K562 (cell line): ENCODE data around the gene ATP5ME. TPM values are rescaled to one million over a fixed set of nuclear protein-coding genes. Genes with fewer than 3 reads are reported as not detected.

Source experiments
- ATAC-seq: fragments of 200-7000 bp; cut with Tn5 transposase; 3 replicates; pipeline ENCODE4 v1.9.1; 2020; ENCODE audit warnings: moderate library complexity
- BruUV-seq: library from RNA; stranded (reverse); fragments of 400-500 nt; replicated peaks from 2 replicates; lab custom pipeline; 2021; lab: Mats Ljungman, UMichigan
- CTCF ChIA-PET: fragments of 300-600 bp; formaldehyde crosslinking; extraction: SDS; loops from one replicate; lab custom pipeline; 2021; ENCODE audit warnings: low intra/inter-chr PET ratio; lab: Yijun Ruan, JAX
- POLR2A ChIA-PET: fragments of 300-600, 350-650 bp; sonication (Branson Sonifier 250); formaldehyde crosslinking; extraction: SDS; loops from one replicate; lab custom pipeline; 2021; ENCODE audit warnings: antibody characterized with exemption, inconsistent platforms; lab: Yijun Ruan, JAX
- DNase-seq, 4 experiments: peaks; one replicate each; pipeline versions ENCODE4 v3.0.0 to v3.0.0-alpha.2; 2011 to 2018; ENCODE audit warnings: low spot score in 3 of 4, mixed read lengths in 3 of 4; ENCODE audit errors: extremely low read depth in 1 of 4
- FAIRE-seq: peaks from 2 replicates; lab custom pipeline; 2011; peaks lifted over from hg19 to GRCh38; lab: Jason Lieb, UNC
- H2AFZ ChIP-seq: 2 replicates; pipeline ENCODE4 v1.6.0; 2011; ENCODE audit warnings: low read depth, low read length, control low read depth, inconsistent platforms
- H3K27ac ChIP-seq: fragments of 200-600 bp; 3 replicates; pipeline ENCODE4 v1.8.0; 2011; ENCODE audit warnings: low read depth, mild to moderate bottlenecking, control low read depth, inconsistent platforms, low read length, moderate library complexity, mixed read lengths; ENCODE audit errors: extremely low read depth
- H3K27me3 ChIP-seq, 2 experiments: fragments of 300-600 bp in 1 of 2; 2 replicates in 1 of 2; 3 replicates in 1 of 2; pipeline versions ENCODE4 v1.6.0 to v1.8.0; 2011; ENCODE audit warnings: inconsistent platforms in 2 of 2, low read length in 2 of 2, mild to moderate bottlenecking in 1 of 2, mixed read lengths in 1 of 2, moderate library complexity in 1 of 2; ENCODE audit not compliant: control insufficient read depth in 2 of 2, insufficient read depth in 2 of 2
- H3K36me3 ChIP-seq: fragments of 300-600 bp; 3 replicates; pipeline ENCODE4 v1.8.0; 2011; ENCODE audit warnings: mild to moderate bottlenecking, low read length, inconsistent platforms; ENCODE audit not compliant: control insufficient read depth, insufficient read depth
- H3K4me1 ChIP-seq, 2 experiments: fragments of 200-600 bp in 1 of 2; replicated peaks in 1 of 2; 2 replicates in 1 of 2; 3 replicates in 1 of 2; pipeline versions ENCODE4 v1.5.1 to v1.8.0; 2011; ENCODE audit warnings: inconsistent platforms in 2 of 2, low read length in 2 of 2, mild to moderate bottlenecking in 1 of 2, mixed read lengths in 1 of 2, moderate library complexity in 1 of 2; ENCODE audit not compliant: control insufficient read depth in 2 of 2, insufficient read depth in 2 of 2
- H3K4me2 ChIP-seq: 2 replicates; pipeline ENCODE4 v1.6.1; 2011; ENCODE audit warnings: low read length, control low read depth, inconsistent platforms, mixed read lengths; ENCODE audit not compliant: insufficient read depth
- H3K4me3 ChIP-seq: fragments of 200-600 bp; sonication (generic), shearing (Covaris generic); 2 replicates; pipeline ENCODE4 v1.5.1; 2016; ENCODE audit warnings: control low read depth, inconsistent platforms
- H3K79me2 ChIP-seq: fragments of 200-600 bp; 3 replicates; pipeline ENCODE4 v1.8.0; 2011; ENCODE audit warnings: low read length, inconsistent platforms; ENCODE audit not compliant: control insufficient read depth, insufficient read depth
- H3K9ac ChIP-seq, 2 experiments: 2 replicates each; pipeline versions ENCODE4 v1.6.0 to v1.6.1; 2011; ENCODE audit warnings: low read depth in 2 of 2, low read length in 2 of 2, control low read depth in 1 of 2, inconsistent platforms in 1 of 2, mild to moderate bottlenecking in 1 of 2, mixed read lengths in 1 of 2; ENCODE audit not compliant: insufficient read depth in 1 of 2
- H3K9me1 ChIP-seq: one replicate; pipeline ENCODE4 v1.6.0; 2011; ENCODE audit warnings: inconsistent platforms, mild to moderate bottlenecking, low read length, moderate library complexity; ENCODE audit not compliant: control insufficient read depth, insufficient read depth
- H3K9me3 ChIP-seq: replicated peaks from 2 replicates; pipeline ENCODE4 v1.5.1; 2011; ENCODE audit warnings: low read depth, low read length, inconsistent platforms; ENCODE audit not compliant: control insufficient read depth, insufficient read depth
- H4K20me1 ChIP-seq: replicated peaks from 2 replicates; pipeline ENCODE4 v1.6.1; 2011; ENCODE audit warnings: low read length, inconsistent platforms, mixed read lengths; ENCODE audit not compliant: control insufficient read depth, insufficient read depth
- ARID2 ChIP-seq: fragments of 450-650 bp; IDR thresholded peaks from 2 replicates; pipeline ENCODE4 v1.6.1; 2017; ENCODE audit warnings: antibody characterized with exemption, mild to moderate bottlenecking
- BRD4 ChIP-seq: fragments of 200-600 bp; sonication (generic); IDR thresholded peaks from 2 replicates; pipeline ENCODE4 v1.6.1; 2017; ENCODE audit warnings: inconsistent platforms
- BRD9 ChIP-seq: fragments of 450-650 bp; IDR thresholded peaks from 2 replicates; pipeline ENCODE4 v1.6.1; 2018; ENCODE audit warnings: low read depth; ENCODE audit not compliant: partially characterized antibody
- GATAD2A ChIP-seq: fragments of 450-650 bp; IDR thresholded peaks from 2 replicates; pipeline ENCODE4 v1.6.1; 2017
- MYC ChIP-seq, 2 experiments: fragments of 250-450 bp in 1 of 2; sonication (Bioruptor Pico) in 1 of 2; IDR thresholded peaks; 2 replicates each; pipeline versions ENCODE4 v1.5.1 to v1.6.1; 2012 to 2021; ENCODE audit warnings: low read depth in 2 of 2, borderline replicate concordance in 1 of 2, improper control_type of control experiment in 1 of 2, low read length in 1 of 2, mild to moderate bottlenecking in 1 of 2, moderate library complexity in 1 of 2
- POLR3A ChIP-seq: IDR thresholded peaks from 2 replicates; pipeline ENCODE4 v1.6.1; 2011; ENCODE audit warnings: borderline replicate concordance, mild to moderate bottlenecking, moderate library complexity; ENCODE audit not compliant: insufficient read length, insufficient read depth; ENCODE audit errors: extremely low read depth
- ZKSCAN8 ChIP-seq: fragments of 200-800 bp; sonication (Bioruptor generic); IDR thresholded peaks from 2 replicates; pipeline ENCODE4 v1.6.1; 2016; ENCODE audit warnings: missing genetic modification characterization, missing compliant biosample characterization
- ZNF707 ChIP-seq: fragments of 250-450 bp; sonication (Bioruptor Pico); conservative IDR thresholded peaks from 2 replicates; pipeline ENCODE4 v1.8.0; 2022; ENCODE audit warnings: inconsistent platforms, mild to moderate bottlenecking, moderate library complexity
- WGBS: fragments of 100-300 bp; shearing (Covaris generic); methylation state at CpG from one replicate; pipeline ENCODE4 v1.1.6; 2016; ENCODE audit warnings: low coverage, mixed read lengths; ENCODE audit not compliant: insufficient coverage; ENCODE audit errors: missing lambda C conversion rate; 5-methylcytosine and 5-hydroxymethylcytosine counted together
- in situ Hi-C: fragments of 300-500 bp; cut with MboI; formaldehyde crosslinking; loops from 4 replicates; pipeline ENCODE4 v1.15.0; 2018; ENCODE audit warnings: inconsistent platforms, mixed read lengths
- intact Hi-C: fragments of 100-400 bp; cut with micrococcal nuclease; formaldehyde crosslinking; loops from 2 replicates; pipeline ENCODE4 v1.14.2; 2022
- polyA plus RNA-seq, 8 experiments: library from polyadenylated mRNA; depleted of rRNA in 4 of 8; stranded (reverse) in 5 of 8; unstranded in 3 of 8; fragments of >200 nt; fragmentation: Nextera tagmentation in 2 of 8; fragmentation: Illumina TruSeq in 1 of 8; extraction: Ambion mirVana in 2 of 8; extraction: Trizol in 1 of 8; gene quantifications; 2 replicates each; pipeline versions ENCODE4 v1.2.1 to v1.2.3, GENCODE V29; 2011 to 2014; ENCODE audit warnings: inconsistent platforms in 1 of 8, missing spikeins in 1 of 8
- total RNA-seq, 7 experiments: library from RNA; depleted of rRNA in 6 of 7; stranded (reverse); fragments of >200 nt in 6 of 7; fragmentation: Illumina TruSeq in 2 of 7; extraction: Trizol in 2 of 7; gene quantifications; 2 replicates each; pipeline versions ENCODE4 v1.2.1 to v1.2.3, GENCODE V29; 2011 to 2021; ENCODE audit warnings: low replicate concordance in 1 of 7
- TF ChIP-seq, protein P1 (sequence below): fragments of 250-450 bp; sonication (Bioruptor Pico); IDR thresholded peaks from 2 replicates; pipeline ENCODE4 v1.8.0; 2022; ENCODE audit warnings: moderate library complexity, mild to moderate bottlenecking, inconsistent platforms
- TF ChIP-seq, protein P2 (sequence below): fragments of 250-450 bp; sonication (Bioruptor Pico); IDR thresholded peaks from 2 replicates; pipeline ENCODE4 v1.4.0; 2020; ENCODE audit warnings: mild to moderate bottlenecking, moderate library complexity

The ATP5ME gene
- total and polyA plus RNA-seq, 9 of the 15 experiments (the other 6 are each of a cell fraction or from before 2014, with no cell fraction given), result 509 to 2,480 (median 887) TPM

DNA sequence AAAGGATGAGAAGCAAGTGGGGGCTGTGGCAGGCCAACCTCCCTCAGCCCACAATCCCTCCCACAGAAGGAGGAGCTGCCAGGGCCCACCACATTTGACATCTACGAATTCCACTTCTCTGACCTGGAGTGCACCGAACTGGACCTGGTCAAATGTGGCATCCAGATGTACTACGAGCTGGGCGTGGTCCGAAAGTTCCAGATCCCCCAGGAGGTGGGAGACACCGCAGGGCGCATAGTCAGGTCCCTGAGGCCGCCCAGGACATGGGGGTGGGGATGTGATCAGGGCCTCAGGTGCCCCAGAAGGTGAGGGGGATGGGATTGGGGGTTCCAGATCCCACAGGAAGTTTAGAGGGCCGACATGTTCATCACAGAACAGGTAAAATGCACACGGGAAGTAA is 13.7 kb downstream of the ATP5ME start:
- Histone ChIP-seq H3K9me3 (peaks cover 3% of the 10 kb centered on the region; the same call in 1 of the 2 replicates), H3K79me2 (no peaks in the 10 kb centered on the region), H3K36me3 (no peaks in the 10 kb centered on the region), H4K20me1 (no peaks in the 10 kb centered on the region), H3K4me2 (no peak overlapping the region), H3K27ac (no peak overlapping the region), H3K27me3 (peaks cover 15 to 44% of the 10 kb centered on the region in 2 experiments; a peak in 3 of 5 replicates), H3K4me1 (peaks cover 0 to 54% of the 10 kb centered on the region in 2 experiments; a peak in 2 of 5 replicates), H3K4me3 (no peak overlapping the region), H3K9me1 (no peaks in the 10 kb centered on the region), H3K9ac (no peak overlapping the region), H2AFZ (no peak overlapping the region)
- CTCF ChIA-PET, result no interaction called here
- BruUV-seq, result no TSS peak
- DNase-seq (no peak), ATAC-seq (no peak), FAIRE-seq (no peak)
- in situ Hi-C loops (no loop called here), intact Hi-C loops (no loop called here)
- TF ChIP-seq POLR3A, result no peak
- TF ChIP-seq GATAD2A, result no peak
- TF ChIP-seq, protein P1, sequence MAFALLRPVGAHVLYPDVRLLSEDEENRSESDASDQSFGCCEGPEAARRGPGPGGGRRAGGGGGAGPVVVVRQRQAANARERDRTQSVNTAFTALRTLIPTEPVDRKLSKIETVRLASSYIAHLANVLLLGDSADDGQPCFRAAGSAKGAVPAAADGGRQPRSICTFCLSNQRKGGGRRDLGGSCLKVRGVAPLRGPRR (CRISPR knock-in tag), result no peak
- TF ChIP-seq ZNF707 (CRISPR knock-in tag), result no peak
- no peak for TF ChIP-seq BRD9
- TF ChIP-seq ZKSCAN8 (CRISPR knock-in tag), result no peak
- TF ChIP-seq, protein P2, sequence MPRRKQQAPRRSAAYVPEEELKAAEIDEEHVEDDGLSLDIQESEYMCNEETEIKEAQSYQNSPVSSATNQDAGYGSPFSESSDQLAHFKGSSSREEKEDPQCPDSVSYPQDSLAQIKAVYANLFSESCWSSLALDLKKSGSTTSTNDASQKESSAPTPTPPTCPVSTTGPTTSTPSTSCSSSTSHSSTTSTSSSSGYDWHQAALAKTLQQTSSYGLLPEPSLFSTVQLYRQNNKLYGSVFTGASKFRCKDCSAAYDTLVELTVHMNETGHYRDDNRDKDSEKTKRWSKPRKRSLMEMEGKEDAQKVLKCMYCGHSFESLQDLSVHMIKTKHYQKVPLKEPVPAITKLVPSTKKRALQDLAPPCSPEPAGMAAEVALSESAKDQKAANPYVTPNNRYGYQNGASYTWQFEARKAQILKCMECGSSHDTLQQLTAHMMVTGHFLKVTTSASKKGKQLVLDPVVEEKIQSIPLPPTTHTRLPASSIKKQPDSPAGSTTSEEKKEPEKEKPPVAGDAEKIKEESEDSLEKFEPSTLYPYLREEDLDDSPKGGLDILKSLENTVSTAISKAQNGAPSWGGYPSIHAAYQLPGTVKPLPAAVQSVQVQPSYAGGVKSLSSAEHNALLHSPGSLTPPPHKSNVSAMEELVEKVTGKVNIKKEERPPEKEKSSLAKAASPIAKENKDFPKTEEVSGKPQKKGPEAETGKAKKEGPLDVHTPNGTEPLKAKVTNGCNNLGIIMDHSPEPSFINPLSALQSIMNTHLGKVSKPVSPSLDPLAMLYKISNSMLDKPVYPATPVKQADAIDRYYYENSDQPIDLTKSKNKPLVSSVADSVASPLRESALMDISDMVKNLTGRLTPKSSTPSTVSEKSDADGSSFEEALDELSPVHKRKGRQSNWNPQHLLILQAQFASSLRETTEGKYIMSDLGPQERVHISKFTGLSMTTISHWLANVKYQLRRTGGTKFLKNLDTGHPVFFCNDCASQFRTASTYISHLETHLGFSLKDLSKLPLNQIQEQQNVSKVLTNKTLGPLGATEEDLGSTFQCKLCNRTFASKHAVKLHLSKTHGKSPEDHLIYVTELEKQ (CRISPR knock-in tag), result no peak
- TF ChIP-seq MYC (IDR thresholded peaks at IDR 0.05; ENCODE audit: low read depth, low read length), result no peak
- TF ChIP-seq MYC (CRISPR knock-in tag; IDR thresholded peaks at IDR 0.05; ENCODE audit: borderline replicate concordance, low read depth), result no peak
- TF ChIP-seq ARID2, result no peak
- TF ChIP-seq BRD4, result no peak
- POLR2A ChIA-PET, result no interaction called here
- 0% methylated on average over 9 of the region's 10 CpGs for WGBS
